Measurements from ENCODE around the gene TYSND1.
"Not testable (repeated sequence)": the region's sequence is repeated elsewhere in the genome, so short reads cannot be mapped to it uniquely, and the experiment has no call there.

The TYSND1 gene

DNA sequence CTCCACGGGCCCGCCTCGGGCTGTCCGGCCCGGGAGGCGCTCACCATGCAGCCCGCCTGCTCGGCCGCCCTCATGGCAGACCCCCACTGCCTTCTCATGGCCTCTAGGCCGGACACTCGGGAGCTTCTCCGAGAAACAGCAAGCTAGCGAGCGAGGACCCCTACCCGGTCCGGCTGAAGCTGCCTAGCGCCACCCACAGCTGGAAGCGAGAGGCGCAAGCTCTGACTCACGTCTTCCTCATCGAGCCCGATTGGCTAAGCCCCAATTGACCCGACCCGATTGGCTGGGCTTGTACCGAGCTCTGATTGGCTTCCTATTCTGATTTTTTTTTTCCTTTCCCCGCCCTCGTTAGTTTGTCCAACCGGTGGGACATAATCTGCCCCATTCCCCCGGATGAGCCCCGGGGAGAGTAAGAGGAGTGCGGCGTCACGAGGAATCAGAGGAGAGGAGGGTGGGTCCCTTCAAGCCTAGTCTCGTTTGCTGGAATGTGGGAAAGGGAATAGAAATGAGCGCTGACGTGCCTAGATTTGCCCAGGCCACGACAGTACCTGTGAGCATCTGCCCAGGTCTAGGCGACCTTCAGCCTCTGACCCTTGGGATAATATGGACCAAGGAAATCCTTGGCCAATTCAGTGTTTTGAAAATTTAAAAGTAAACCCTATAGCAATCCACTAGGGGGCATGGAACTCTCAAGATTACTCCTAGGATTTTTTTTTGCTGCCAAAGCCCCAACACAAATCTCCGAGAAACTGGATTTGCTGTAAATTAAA is at the start of gene TYSND1:
TSS of gene TYSND1 (minus strand) at position 212 of the 770 bp plus-strand sequence. CDS start at position 98, 114 bp downstream.
- DNase-seq, result peak; percentile 93 to 95

- DNase-seq, result no peak
Observed at GRCh38 chr10:70193391-70193844, 46.9 kb upstream of the TYSND1 start.

DNA sequence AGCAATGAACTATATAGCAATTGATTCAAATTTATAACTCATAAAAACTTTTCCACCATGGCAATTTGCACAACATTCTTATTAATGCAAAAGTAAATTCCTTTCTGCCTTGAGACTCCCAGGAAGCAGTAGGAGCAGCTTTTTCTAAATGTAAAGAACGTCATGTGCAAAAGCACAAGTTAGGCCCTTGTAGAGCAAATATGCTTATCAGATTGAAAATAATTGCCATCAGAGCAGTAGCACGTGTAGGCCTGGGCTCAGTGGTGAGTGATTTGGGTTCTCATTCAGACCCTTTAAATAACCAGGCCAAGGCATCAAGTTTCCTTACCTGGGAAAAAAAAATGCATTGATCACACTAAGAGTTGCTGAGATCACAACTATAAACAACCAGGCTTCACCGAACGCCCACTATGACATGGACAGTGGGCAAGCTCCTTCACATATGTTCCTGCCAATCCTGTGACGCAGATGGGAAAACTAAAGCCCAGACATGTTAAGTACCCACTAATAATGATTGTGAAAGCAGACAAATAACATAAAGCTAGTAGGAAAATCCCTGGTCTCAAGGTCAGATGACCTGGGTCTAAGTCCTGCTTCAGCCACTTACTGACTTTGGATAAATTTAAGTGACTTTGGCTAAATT is 45.9 kb upstream of the TYSND1 start:
- DNase-seq, result no peak

GRCh38 chr10:70191972-70192305 is 45.4 kb upstream of the TYSND1 start:
- no peak for DNase-seq

DNA sequence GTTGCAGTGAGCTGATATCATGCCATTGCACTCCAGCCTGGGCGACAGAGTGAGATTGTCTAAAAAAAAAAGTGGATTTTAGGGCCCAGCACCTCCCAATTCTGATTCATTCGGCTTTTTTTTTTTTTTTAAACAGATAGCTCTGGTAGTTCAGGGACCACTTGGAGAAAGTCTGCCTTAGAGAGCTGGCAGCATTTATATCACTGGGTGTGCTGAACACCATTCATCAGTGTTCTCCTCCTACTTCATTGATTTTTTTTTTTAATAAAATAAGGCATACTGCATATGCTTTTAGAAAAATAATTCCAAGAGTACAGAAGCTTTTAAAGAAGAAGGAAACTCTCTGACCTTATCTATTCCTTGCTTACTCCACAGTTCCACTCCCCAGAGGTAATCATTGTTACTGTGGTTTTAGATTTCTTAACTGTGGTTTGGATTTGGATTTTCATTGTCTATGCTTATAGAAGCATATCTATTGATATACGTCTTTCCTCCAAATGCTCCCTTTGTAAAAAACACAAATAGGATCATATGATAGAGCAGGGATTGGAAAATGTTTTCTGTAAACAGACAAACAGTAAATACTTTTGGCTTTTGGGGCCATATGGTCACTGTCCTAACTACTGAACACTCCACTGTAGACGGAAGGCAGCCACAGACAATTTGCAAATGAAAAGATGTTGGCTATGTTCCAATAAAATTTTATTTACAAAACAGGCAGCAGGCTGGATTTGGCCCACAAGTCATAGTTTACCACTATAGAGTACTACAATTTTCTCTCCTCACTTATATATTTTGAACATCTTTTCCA is 44.9 kb upstream of the TYSND1 start:
- DNase-seq, result no peak

DNA sequence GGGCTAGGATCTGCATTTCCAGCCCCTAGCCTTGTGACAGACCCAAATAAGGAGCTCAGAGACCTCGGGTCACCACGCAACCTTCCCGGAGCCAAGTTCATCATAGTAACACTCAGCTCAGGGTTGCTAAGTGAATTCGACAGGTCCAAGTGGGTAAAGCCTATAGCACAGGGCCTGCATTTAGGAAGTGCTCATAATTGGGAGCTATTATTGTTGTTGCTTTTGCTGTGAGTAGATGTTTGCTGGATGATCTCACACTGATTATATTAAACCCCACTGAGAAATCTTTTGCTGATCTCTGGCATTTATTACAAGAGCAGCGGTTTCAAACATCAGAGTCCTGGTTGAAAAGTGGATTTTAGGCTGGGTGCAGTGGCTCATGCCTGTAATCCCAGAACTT is 44.1 kb upstream of the TYSND1 start:
- DNase-seq, result no peak

DNA sequence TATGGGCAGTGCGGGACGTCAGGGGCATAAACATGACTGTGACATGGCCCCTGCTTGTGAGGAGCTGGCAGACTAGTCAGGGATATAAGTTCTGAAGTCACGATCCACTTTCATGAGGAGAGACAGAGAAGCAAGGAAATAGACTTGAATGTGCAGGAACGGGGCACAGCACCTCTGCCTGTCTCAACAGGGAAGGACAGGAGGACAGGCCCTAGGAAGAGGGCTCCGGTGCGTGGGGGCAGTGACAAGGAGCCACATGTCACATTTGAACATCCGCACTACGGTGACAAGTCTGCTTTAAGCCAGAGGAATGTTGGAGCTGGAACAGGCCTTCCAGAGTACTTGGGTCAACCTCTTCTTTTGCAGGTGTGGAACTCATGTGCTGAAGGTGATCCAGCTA is 43.6 kb upstream of the TYSND1 start:
- DNase-seq, result no peak

- DNase-seq, result no peak
Observed at GRCh38 chr10:70188768-70189167, 42.3 kb upstream of the TYSND1 start.

- DNase-seq, result no peak
Observed at GRCh38 chr10:70186571-70186970, 40.1 kb upstream of the TYSND1 start.

- DNase-seq, result no peak
Observed at GRCh38 chr10:70186090-70186489, 39.6 kb upstream of the TYSND1 start.

DNA sequence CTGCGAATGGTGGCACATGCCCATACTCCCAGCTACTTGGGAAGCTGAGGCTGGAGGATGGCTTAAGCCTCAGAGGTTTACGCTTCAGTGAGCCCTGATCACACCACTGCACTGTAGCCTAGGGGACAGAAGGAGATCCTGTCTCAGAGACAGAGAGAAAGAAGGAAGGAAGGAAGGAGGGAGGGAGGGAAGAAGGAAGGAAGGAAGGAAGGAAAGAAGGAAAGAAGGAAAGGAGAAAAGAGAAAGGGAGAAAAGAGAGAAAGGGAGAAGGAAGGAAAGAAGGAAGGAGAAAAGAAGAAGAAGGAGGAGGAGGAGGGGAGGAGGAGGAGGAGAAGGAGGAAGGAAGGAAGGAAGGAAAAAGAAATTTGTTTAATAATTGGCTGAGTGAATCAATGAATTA is 36.8 kb upstream of the TYSND1 start:
- no peak for DNase-seq

DNA sequence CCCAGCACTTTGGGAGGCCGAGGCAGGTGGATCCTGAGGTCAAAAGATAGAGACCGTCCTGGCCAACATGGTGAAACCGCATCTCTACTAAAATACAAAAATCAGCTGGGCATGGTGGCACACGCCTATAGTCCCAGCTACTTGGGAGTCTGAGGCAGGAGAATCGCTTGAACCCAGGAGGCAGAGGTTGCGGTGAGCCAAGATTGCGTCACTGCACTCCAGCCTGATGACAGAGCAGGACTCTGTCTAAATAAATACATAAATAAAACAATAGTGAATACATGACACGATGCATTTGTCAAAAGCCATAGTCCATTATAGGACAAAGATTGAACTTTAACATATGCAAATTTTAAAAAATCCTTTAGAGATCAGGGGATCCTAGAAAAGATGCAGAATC is 32.7 kb upstream of the TYSND1 start:
- DNase-seq, result not testable (repeated sequence)

DNA sequence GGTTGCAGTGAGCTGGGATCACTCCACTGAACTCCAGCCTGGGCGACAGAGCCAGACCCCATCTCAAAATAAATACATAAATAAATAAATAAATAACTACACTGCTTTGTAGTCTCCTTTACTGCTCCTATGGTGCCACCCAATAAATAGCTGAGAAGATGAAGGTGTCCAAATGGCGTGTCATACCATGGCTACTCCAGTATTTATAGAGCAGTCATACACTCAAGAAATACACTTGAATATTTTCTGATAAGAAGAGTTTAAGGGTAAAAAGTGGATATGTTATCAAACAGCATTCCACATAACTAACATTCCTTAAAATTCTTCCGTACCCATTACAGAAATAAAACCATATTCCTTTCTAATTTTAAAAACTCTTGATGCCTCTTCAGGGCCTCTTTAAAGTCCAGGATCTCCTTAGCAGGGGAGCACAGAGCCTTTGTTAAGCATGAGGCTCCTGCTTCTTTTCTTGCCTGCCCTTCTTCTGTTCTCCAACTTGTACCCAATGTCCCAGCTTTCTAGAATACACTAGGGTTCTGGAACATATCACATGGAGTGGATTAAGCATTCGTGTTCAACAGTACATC is 31.7 kb upstream of the TYSND1 start:
- no peak for DNase-seq

DNA sequence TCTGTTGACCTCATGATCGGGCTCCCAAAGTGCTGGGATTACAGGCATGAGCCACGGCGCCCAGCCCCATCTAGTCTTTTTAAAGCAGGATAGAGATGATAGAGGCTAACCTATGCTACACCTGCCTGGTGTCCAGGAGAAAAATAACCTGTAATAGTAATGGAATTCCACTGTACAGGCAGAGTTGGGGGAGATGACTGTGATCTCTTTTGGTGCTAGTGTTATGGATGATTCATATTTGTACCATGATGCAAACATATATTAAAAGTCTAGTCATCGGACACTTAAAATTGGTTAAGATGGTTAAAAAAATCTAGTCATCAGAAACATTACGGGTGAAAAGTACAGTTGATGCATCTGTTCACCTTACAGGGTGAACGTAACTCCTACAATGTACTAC is 29.9 kb upstream of the TYSND1 start:
- DNase-seq, result no peak

GRCh38 chr10:70175516-70175915 is 29.0 kb upstream of the TYSND1 start:
- no peak for DNase-seq

- DNase-seq, result peak; percentile 18 to 19
Observed at GRCh38 chr10:70174058-70174741, 27.7 kb upstream of the TYSND1 start.

- no peak for DNase-seq
Observed at GRCh38 chr10:70169649-70170364, 23.3 kb upstream of the TYSND1 start.

DNA sequence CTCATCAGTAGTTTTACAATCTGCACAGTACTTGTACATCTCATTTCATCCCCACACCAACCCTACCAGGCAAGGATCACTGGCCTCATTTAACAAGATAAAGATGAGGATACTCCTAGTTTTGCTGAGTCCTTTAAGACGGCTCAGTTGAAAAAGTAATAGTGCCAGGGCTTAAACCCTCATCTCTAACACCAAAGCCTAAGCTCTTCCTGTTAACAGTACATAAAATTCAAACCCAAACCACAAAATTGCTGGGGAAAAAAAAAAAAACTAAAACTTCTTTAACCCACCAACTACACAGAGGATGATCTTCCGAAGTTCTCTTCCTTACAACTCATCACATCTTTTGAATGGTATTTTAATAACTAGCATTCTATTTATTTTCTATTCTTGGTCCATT is 22.5 kb upstream of the TYSND1 start:
- DNase-seq, result no peak

DNA sequence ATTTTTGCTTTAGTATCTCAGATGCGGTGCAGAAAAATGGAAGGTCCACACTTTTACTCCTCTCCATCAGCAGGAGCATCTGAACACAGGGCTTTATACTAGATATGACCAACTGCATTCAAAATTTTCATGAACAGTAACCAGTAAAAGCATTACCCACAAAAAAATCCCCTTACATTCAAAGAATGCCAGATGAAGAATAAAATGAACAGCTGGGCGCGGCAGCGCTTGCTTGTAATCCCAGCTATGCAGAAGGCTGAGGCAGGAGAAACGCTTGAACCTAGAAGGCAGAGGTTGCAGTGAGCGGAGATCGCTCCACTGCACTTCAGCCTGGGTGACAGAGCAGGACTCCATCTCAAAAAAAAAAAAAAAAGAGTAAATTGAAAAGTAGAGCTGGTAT is 20.7 kb upstream of the TYSND1 start:
- DNase-seq, result peak in 1 of 2 experiments; percentile 27

- DNase-seq, result no peak
Observed at GRCh38 chr10:70166394-70166793, 19.9 kb upstream of the TYSND1 start.

GRCh38 chr10:70164163-70164562 is 17.7 kb upstream of the TYSND1 start:
- no peak for DNase-seq

GRCh38 chr10:70163448-70163847 is 16.9 kb upstream of the TYSND1 start:
- DNase-seq, result peak in 1 of 2 experiments; percentile 39
